ACC112 (cell line): ENCODE data around the gene WNT4.

Experiments used
- H2AFZ ChIP-seq: fragments of 200-600 bp; sonication (generic); one replicate; pipeline ENCODE4 v1.6.0; 2017; ENCODE audit warnings: antibody characterized with exemption, low read length; ENCODE audit not compliant: unreplicated experiment
- H3K27ac ChIP-seq: fragments of 200-600 bp; sonication (generic); 2 replicates; pipeline ENCODE4 v1.5.1; 2014; ENCODE audit warnings: low read depth, mild to moderate bottlenecking, antibody characterized with exemption, low read length, moderate library complexity
- H3K27me3 ChIP-seq: fragments of 200-600 bp; sonication (generic); 2 replicates; pipeline ENCODE4 v1.6.1; 2014; ENCODE audit warnings: mild to moderate bottlenecking, antibody characterized with exemption, low read length, moderate library complexity, mixed read lengths; ENCODE audit not compliant: insufficient read depth
- H3K36me3 ChIP-seq: fragments of 200-600 bp; sonication (generic); 2 replicates; pipeline ENCODE4 v1.6.1; 2016; ENCODE audit warnings: mild to moderate bottlenecking, antibody characterized with exemption, low read length, moderate library complexity, mixed read lengths; ENCODE audit not compliant: insufficient read depth
- H3K4me1 ChIP-seq: fragments of 200-600 bp; sonication (generic); one replicate; pipeline ENCODE4 v1.6.1; 2016; ENCODE audit warnings: low read length, mixed read lengths; ENCODE audit not compliant: insufficient read depth, unreplicated experiment, control insufficient read depth
- H3K4me3 ChIP-seq: fragments of 200-600 bp; sonication (generic); 2 replicates; pipeline ENCODE4 v1.5.1; 2014; ENCODE audit warnings: mild to moderate bottlenecking, low read depth, low read length
- H3K79me2 ChIP-seq: fragments of 200-600 bp; sonication (generic); one replicate; pipeline ENCODE4 v1.6.0; 2016; ENCODE audit warnings: low read length; ENCODE audit not compliant: control insufficient read depth, unreplicated experiment, insufficient read depth

WNT4 gene

DNA sequence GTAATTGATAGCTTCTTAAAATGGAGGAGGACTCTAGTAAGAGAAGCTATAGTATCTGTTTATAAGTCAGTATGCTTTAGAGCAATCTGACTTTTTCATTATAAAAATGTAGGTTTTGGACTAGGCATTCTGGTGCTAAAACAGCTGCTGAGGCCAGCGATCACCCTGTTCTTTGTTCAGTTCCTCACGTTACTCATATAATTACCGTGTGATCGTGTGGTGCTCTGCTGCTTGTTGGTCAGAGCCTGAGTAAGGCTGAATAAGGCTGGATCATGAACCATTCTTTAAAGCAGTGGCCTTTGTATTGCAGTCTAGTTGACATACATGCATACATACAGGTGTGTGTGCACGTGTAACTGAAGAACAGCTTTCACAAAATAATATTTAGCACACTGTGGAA is 65.2 kb downstream of the WNT4 start:
- Histone ChIP-seq H3K36me3 (peaks cover 20% of the 10 kb centered on the region), H3K4me3 (no peak overlapping the region), H3K79me2 (peaks cover 96% of the 10 kb centered on the region), H3K27ac (no peak overlapping the region), H3K4me1 (peaks cover 36% of the 10 kb centered on the region), H2AFZ (no peak overlapping the region), H3K27me3 (no peaks in the 10 kb centered on the region)

GRCh38 chr1:22076346-22076745 is 66.6 kb downstream of the WNT4 start:
- H3K4me3 ChIP-seq: no peak overlapping the region
- peaks cover 97% of the 10 kb centered on the region for H3K79me2 ChIP-seq
- H3K4me1 ChIP-seq: peaks cover 45% of the 10 kb centered on the region
- no peaks in the 10 kb centered on the region for H3K27me3 ChIP-seq
- H3K27ac ChIP-seq: no peak overlapping the region
- H3K36me3 ChIP-seq: peaks cover 14% of the 10 kb centered on the region
- H2AFZ ChIP-seq: no peak overlapping the region

- peaks cover 9% of the 10 kb centered on the region; the same call in 1 of the 2 replicates for H3K36me3 ChIP-seq
- H3K79me2 ChIP-seq: peaks cover 96% of the 10 kb centered on the region
- no peak overlapping the region for H3K27ac ChIP-seq
- no peaks in the 10 kb centered on the region for H3K27me3 ChIP-seq
- H3K4me3 ChIP-seq: no peak overlapping the region
- no peak overlapping the region for H2AFZ ChIP-seq
- H3K4me1 ChIP-seq: peaks cover 46% of the 10 kb centered on the region
Observed at GRCh38 chr1:22075718-22076117, 67.2 kb downstream of the WNT4 start.

GRCh38 chr1:22074803-22075202 is 68.1 kb downstream of the WNT4 start:
- H3K27me3 ChIP-seq: no peaks in the 10 kb centered on the region
- H3K79me2 ChIP-seq: peaks cover 97% of the 10 kb centered on the region
- peaks cover 4% of the 10 kb centered on the region; the same call in 1 of the 2 replicates for H3K36me3 ChIP-seq
- H2AFZ ChIP-seq: no peak overlapping the region
- peaks cover 46% of the 10 kb centered on the region for H3K4me1 ChIP-seq
- H3K4me3 ChIP-seq: no peak overlapping the region
- no peak overlapping the region for H3K27ac ChIP-seq

GRCh38 chr1:22071511-22071910 is 71.4 kb downstream of the WNT4 start:
- Histone ChIP-seq H3K79me2 (peaks cover 98% of the 10 kb centered on the region), H2AFZ (no peak overlapping the region), H3K27ac (no peak overlapping the region), H3K4me1 (peaks cover 36% of the 10 kb centered on the region), H3K27me3 (no peaks in the 10 kb centered on the region), H3K36me3 (0 out of 2 replicates have a peak, but pooled peaks cover 4% of the 10 kb centered on the region), H3K4me3 (no peak overlapping the region)
